Measurements from ENCODE around the gene TKTL1.
A peak's percentile ranks its signal among the peaks of the same experiment; 100 is the strongest.

Gene TKTL1

DNA sequence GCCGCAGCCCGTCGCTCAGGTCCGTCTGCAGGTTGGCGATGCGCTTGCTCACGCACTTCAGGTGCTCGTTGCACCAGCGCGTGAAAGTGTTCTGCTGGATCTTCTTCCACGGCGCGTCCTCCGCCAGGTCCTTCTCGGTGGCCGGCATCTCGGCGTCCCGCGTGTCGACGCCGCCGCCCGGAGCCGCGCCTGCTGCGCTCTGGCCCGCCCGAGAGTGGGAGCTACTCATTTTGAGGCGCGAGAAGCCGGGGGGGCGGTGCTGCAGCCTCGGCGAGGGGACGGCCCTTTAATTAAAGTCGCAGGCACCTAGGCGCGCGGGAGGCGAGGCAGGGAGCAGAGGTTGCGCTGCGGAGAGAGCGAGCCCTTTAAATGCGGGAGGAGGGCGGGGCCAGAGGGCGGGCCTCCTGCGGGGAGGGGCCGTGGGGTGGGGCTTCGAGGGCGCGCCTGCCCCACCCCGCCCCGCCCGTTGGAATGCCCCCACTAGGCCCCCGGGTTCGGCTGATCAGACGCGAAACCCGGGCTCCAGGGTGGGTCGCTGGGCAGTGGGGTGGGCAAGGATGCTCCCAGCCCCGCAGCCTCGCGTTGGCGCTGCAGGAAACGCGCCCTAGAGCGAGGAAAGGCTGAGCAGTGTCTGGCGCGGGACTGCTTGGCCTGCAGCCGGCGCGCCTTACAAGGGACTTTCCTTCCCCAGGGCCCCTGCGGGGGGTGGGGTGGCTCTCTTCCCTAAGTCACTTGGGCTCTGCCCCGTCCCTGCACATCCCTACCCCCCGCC, 75.6 kb downstream of the TKTL1 start:
- TF ChIP-seq, protein P1, sequence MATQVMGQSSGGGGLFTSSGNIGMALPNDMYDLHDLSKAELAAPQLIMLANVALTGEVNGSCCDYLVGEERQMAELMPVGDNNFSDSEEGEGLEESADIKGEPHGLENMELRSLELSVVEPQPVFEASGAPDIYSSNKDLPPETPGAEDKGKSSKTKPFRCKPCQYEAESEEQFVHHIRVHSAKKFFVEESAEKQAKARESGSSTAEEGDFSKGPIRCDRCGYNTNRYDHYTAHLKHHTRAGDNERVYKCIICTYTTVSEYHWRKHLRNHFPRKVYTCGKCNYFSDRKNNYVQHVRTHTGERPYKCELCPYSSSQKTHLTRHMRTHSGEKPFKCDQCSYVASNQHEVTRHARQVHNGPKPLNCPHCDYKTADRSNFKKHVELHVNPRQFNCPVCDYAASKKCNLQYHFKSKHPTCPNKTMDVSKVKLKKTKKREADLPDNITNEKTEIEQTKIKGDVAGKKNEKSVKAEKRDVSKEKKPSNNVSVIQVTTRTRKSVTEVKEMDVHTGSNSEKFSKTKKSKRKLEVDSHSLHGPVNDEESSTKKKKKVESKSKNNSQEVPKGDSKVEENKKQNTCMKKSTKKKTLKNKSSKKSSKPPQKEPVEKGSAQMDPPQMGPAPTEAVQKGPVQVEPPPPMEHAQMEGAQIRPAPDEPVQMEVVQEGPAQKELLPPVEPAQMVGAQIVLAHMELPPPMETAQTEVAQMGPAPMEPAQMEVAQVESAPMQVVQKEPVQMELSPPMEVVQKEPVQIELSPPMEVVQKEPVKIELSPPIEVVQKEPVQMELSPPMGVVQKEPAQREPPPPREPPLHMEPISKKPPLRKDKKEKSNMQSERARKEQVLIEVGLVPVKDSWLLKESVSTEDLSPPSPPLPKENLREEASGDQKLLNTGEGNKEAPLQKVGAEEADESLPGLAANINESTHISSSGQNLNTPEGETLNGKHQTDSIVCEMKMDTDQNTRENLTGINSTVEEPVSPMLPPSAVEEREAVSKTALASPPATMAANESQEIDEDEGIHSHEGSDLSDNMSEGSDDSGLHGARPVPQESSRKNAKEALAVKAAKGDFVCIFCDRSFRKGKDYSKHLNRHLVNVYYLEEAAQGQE (IDR thresholded peaks at IDR 0.05; ENCODE audit: insufficient read depth in 1 of 2, low read depth in 2 of 2, low read length in 2 of 2), result 0 out of 4 replicates have a peak, but pooled peaks of 1 of the 2 experiments have one; percentile 48
- TF ChIP-seq FOXP2 (optimal IDR thresholded peaks at IDR 0.05; ENCODE audit: borderline replicate concordance, extremely low read depth, extremely low read length, insufficient read depth) (no peak), SIN3A (IDR thresholded peaks at IDR 0.05; ENCODE audit: borderline replicate concordance, insufficient read depth, low read length) (no peak), POLR2AphosphoS5 (IDR thresholded peaks at IDR 0.05; ENCODE audit: low read depth, low read length) (peak; percentile 95), TAF1 (IDR thresholded peaks at IDR 0.05; ENCODE audit: borderline replicate concordance, insufficient read depth, low read length) (peak; percentile 83; the same call in 1 of the 2 replicates)

DNA sequence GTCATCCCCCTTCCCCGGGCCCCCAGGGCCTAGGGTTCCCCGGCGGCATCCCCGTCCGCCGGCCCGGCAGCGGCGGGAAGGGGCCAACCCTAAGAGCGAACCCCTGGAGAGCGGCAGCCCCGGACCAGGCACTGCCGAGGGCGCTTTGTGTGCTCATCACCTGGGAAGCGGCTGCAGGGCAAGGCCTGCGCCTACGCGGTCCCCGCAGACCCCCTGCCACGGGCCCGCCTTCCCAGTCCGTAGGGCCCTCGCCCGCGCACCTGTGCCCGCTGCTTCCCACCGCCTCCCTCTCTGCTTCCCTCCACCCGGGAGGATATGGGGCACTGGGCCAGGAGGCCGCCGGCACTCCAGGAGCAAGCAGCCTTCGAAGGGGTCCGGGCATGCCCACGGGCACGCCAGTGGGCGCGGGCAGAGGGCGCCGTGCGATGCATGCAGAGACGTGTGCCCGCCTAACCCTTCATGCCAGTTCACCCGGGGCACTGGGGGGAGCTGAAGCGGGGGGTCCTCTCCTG, 76.2 kb downstream of the TKTL1 start:
- TF ChIP-seq SIN3A (IDR thresholded peaks at IDR 0.05; ENCODE audit: borderline replicate concordance, insufficient read depth, low read length) (no peak), POLR2AphosphoS5 (IDR thresholded peaks at IDR 0.05; ENCODE audit: low read depth, low read length) (no peak), FOXP2 (optimal IDR thresholded peaks at IDR 0.05; ENCODE audit: borderline replicate concordance, extremely low read depth, extremely low read length, insufficient read depth) (no peak), TAF1 (IDR thresholded peaks at IDR 0.05; ENCODE audit: borderline replicate concordance, insufficient read depth, low read length) (no peak)
- TF ChIP-seq, protein P1 (IDR thresholded peaks at IDR 0.05; ENCODE audit: insufficient read depth in 1 of 2, low read depth in 2 of 2, low read length in 2 of 2), result no peak

DNA sequence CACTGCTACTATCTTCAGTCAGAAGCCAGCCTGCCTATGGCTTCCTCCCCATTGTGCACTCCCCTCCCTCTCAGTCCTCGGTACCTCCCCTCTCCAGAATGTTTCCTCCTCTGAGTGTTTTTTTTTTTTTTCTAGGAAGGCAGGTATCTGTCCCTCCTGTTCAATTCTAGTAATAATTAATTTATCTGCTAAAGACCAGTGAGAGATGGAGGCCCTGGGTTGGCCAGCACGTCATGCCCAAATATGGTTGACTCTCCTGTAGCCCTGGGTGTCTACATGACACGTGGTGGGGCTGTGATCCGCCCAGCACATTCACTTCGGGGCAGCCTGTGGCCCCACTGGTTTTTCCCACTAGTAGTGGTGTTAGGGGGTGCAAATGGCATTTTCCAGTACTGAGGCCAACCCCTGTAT, 77.0 kb downstream of the TKTL1 start:
- no peak for TF ChIP-seq POLR2AphosphoS5 (IDR thresholded peaks at IDR 0.05; ENCODE audit: low read depth, low read length)
- TF ChIP-seq SIN3A (IDR thresholded peaks at IDR 0.05; ENCODE audit: borderline replicate concordance, insufficient read depth, low read length), result no peak
- no peak for TF ChIP-seq FOXP2 (optimal IDR thresholded peaks at IDR 0.05; ENCODE audit: borderline replicate concordance, extremely low read depth, extremely low read length, insufficient read depth)
- TF ChIP-seq TAF1 (IDR thresholded peaks at IDR 0.05; ENCODE audit: borderline replicate concordance, insufficient read depth, low read length), result no peak
- TF ChIP-seq, protein P1 (IDR thresholded peaks at IDR 0.05; ENCODE audit: insufficient read depth in 1 of 2, low read depth in 2 of 2, low read length in 2 of 2), result no peak

DNA sequence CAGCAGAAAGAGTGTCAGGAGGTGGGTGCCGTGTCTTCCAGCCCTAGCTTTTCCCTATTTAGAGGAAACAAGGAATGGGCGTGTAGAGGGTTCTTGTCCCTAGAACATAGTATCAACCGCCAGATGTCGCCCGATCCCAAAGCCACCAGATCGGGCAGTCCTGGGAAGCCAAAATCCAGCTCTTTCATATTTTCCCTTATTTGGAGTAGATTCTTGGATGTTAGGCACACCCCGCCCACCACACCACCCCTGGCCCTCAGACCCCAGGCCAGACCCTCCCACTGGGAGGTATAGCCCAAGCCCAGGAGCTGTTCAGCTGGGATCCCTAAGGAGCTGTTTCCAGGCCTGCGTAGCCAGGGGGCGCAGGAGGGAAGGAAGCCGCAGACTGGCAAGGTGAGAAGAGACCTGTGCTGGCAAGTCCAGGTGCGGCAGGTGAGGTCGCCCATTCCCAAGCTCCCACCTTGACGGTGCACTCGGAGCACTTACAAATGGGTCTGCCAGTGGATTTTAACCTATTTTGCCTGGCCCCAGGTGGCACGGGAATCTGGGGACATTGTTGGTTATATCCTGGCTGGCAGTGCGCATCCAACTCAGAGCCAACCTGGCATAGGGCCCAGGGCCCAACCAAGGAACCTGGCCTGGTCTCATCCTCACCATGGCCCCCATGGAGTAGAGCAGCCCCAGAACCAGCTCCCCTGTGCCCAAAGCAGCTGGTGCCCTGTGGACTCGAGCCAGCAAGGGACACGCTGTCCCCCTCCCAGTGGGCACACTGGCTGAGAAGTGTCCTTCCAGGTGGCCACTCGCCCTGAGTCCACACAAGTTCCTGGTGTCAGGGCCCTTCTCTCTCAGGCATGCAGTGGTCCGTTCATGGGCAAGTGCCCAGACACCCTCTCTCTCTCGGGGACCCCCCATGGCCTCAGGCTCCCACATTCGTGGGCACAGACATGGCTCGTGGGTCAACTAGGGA, 78.0 kb downstream of the TKTL1 start:
- TF ChIP-seq SIN3A (IDR thresholded peaks at IDR 0.05; ENCODE audit: borderline replicate concordance, insufficient read depth, low read length) (no peak), TAF1 (IDR thresholded peaks at IDR 0.05; ENCODE audit: borderline replicate concordance, insufficient read depth, low read length) (no peak), POLR2AphosphoS5 (IDR thresholded peaks at IDR 0.05; ENCODE audit: low read depth, low read length) (no peak), FOXP2 (optimal IDR thresholded peaks at IDR 0.05; ENCODE audit: borderline replicate concordance, extremely low read depth, extremely low read length, insufficient read depth) (no peak)
- TF ChIP-seq, protein P1 (IDR thresholded peaks at IDR 0.05; ENCODE audit: insufficient read depth in 1 of 2, low read depth in 2 of 2, low read length in 2 of 2), result no peak

All from PFSK-1 (cell line).